ENCODE measurements around the gene GPR4.

- TF ChIP-seq CTCF (IDR thresholded peaks at IDR 0.05 in 8 of 11, conservative IDR thresholded peaks at IDR 0.05 in 3 of 11), result no peak
- TF ChIP-seq POLR2A (IDR thresholded peaks at IDR 0.05), result no peak
Observed at GRCh38 chr19:45564131-45564780, 37.8 kb downstream of the GPR4 start.
